NT2/D1 (cell line): ENCODE measurements around the gene TRABD2B.

Experiments
- SUZ12 ChIP-seq: IDR thresholded peaks from 2 replicates; pipeline ENCODE4 v1.6.1; 2011; ENCODE audit not compliant: insufficient read length, insufficient read depth; ENCODE audit errors: extremely low read depth
- YY1 ChIP-seq: IDR thresholded peaks from 2 replicates; pipeline ENCODE4 v1.6.1; 2011; ENCODE audit not compliant: insufficient read length, insufficient read depth

GRCh38 chr1:48039088-48040054, 42.2 kb upstream of the TRABD2B start:
- TF ChIP-seq YY1 (no peak), SUZ12 (no peak)
